ENCODE data around the gene CNTNAP5.

DNA sequence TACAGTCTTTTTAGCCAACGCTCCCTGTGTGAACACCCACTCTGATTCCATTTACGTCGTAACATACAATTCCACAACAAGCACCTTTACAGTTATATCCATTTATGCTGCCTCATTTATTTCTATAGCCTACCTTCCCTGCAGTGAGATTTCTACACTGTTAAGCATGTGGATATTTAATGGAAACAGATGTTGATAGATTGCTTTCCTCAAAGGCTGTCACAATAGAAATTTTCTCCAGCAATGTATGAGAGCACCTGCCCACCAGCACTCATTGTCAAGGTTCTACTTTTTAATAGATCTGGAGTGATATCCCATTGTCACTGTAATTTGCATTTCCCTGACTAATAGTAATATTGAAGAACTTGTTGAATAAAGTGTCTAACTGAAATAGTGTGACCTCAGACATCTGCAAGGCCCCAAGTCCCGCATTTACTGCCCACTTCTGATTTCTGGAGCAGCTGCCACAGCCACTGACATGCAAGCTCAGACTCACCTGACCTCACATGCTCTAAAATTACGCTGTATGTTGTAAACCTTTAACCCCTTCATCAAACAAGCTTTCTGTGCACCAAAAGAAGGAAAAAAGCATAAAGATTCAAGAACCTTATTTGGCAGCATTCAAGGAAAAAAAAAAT is 295.1 kb downstream of the CNTNAP5 start:
- TF ChIP-seq POLR2AphosphoS5 (IDR thresholded peaks at IDR 0.05): no peak
- no peak for TF ChIP-seq CTCF (IDR thresholded peaks at IDR 0.05)
- no peak for TF ChIP-seq POLR2A (IDR thresholded peaks at IDR 0.05)
- no peak for TF ChIP-seq EP300 (IDR thresholded peaks at IDR 0.05)
